Measurements from ENCODE around the gene PRKD2.

PRKD2 gene

GRCh38 chr19:46741447-46741846 lies 24.5 kb upstream of the PRKD2 start:
- no peak for DNase-seq (ENCODE audit: low spot score)

GRCh38 chr19:46739290-46739771 lies 22.4 kb upstream of the PRKD2 start:
- no peak for DNase-seq (ENCODE audit: low spot score)

- no peak for DNase-seq (ENCODE audit: low spot score)
Observed at GRCh38 chr19:46737761-46738171, 20.9 kb upstream of the PRKD2 start.

GRCh38 chr19:46737298-46737654 lies 20.4 kb upstream of the PRKD2 start:
- no peak for DNase-seq (ENCODE audit: low spot score)

GRCh38 chr19:46736531-46737297 lies 19.8 kb upstream of the PRKD2 start:
- no peak for DNase-seq (ENCODE audit: low spot score)

GRCh38 chr19:46733690-46734292 lies 16.9 kb upstream of the PRKD2 start:
- no peak for DNase-seq (ENCODE audit: low spot score)

- DNase-seq (ENCODE audit: low spot score) = no peak
Observed at GRCh38 chr19:46732966-46733689, 16.2 kb upstream of the PRKD2 start.

GRCh38 chr19:46732172-46732938 lies 15.4 kb upstream of the PRKD2 start:
- DNase-seq (ENCODE audit: low spot score) = no peak

- DNase-seq (ENCODE audit: low spot score) = no peak
Observed at GRCh38 chr19:46731584-46731983, 14.7 kb upstream of the PRKD2 start.

- DNase-seq (ENCODE audit: low spot score) = no peak
Observed at GRCh38 chr19:46731007-46731501, 14.1 kb upstream of the PRKD2 start.

GRCh38 chr19:46730595-46730994 lies 13.7 kb upstream of the PRKD2 start:
- DNase-seq (ENCODE audit: low spot score) = no peak

GRCh38 chr19:46730187-46730586 lies 13.3 kb upstream of the PRKD2 start:
- DNase-seq (ENCODE audit: low spot score) = no peak

GRCh38 chr19:46729696-46730095 lies 12.8 kb upstream of the PRKD2 start:
- DNase-seq (ENCODE audit: low spot score) = no peak

- peak; percentile 97 for DNase-seq (ENCODE audit: low spot score)
Observed at GRCh38 chr19:46728693-46729339, 11.9 kb upstream of the PRKD2 start.

- no peak for DNase-seq (ENCODE audit: low spot score)
Observed at GRCh38 chr19:46728208-46728607, 11.3 kb upstream of the PRKD2 start.

- DNase-seq (ENCODE audit: low spot score) = no peak
Observed at GRCh38 chr19:46727757-46728156, 10.8 kb upstream of the PRKD2 start.

GRCh38 chr19:46726971-46727501 lies 10.1 kb upstream of the PRKD2 start:
- no peak for DNase-seq (ENCODE audit: low spot score)

- no peak for DNase-seq (ENCODE audit: low spot score)
Observed at GRCh38 chr19:46726551-46726950, 9.6 kb upstream of the PRKD2 start.

- DNase-seq (ENCODE audit: low spot score) = no peak
Observed at GRCh38 chr19:46725859-46726393, 9.0 kb upstream of the PRKD2 start.

- DNase-seq (ENCODE audit: low spot score) = no peak
Observed at GRCh38 chr19:46725036-46725820, 8.3 kb upstream of the PRKD2 start.
